Occipital lobe (tissue), 2 donors: Measurements from ENCODE around the gene DLEC1. TPM values are rescaled to one million over a fixed set of nuclear protein-coding genes. Genes with fewer than 3 reads are reported as not detected.

Experiments used
- DNase-seq: peaks from one replicate; lab custom pipeline; 2025; lab: John Stamatoyannopoulos, UW
- total RNA-seq: library from RNA; depleted of rRNA; stranded (reverse); fragments of >200 nt; gene quantifications from one replicate; pipeline ENCODE4 v1.2.3, GENCODE V29; 2014

DLEC1 gene
- total RNA-seq = 0.78 TPM

- DNase-seq = no peak
These were observed at the start of gene DLEC1 for GRCh38 chr3:38039101-38039898. TSS of gene DLEC1 (plus strand) at chr3:38039208. CDS start at chr3:38039226, 18 bp downstream.

GRCh38 chr3:37989821-37990480 is 49.1 kb upstream of the DLEC1 start:
- no peak for DNase-seq

- DNase-seq = no peak
These were observed 48.5 kb upstream of the DLEC1 start, which contains the start of gene VILL for GRCh38 chr3:37990527-37990926. TSS of gene VILL (plus strand) at chr3:37990786. CDS start at chr3:37993673, 2,887 bp downstream.

DNA sequence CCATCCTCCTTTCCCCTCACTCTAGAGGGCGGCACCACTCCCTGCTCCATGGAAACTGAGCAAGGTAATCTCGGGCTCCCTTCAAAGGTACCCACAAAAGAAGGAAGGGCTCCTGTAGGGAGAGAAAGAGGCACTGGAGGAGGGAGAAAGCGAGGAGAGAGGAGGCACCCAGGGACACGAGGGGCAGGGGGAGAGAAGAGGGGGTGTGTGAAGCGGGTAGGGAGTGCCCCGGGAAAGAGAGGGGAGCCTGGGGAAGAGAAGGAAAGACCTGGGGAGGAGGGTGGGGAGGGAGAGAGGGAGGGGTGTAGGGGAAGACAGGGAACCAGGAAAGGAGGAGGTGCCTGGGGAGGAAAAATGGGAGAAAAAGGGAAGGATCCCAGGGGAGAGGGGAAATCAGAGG is 47.9 kb upstream of the DLEC1 start:
- no peak for DNase-seq

- DNase-seq = no peak
These were observed 47.2 kb upstream of the DLEC1 start for GRCh38 chr3:37991823-37992222.

DNA sequence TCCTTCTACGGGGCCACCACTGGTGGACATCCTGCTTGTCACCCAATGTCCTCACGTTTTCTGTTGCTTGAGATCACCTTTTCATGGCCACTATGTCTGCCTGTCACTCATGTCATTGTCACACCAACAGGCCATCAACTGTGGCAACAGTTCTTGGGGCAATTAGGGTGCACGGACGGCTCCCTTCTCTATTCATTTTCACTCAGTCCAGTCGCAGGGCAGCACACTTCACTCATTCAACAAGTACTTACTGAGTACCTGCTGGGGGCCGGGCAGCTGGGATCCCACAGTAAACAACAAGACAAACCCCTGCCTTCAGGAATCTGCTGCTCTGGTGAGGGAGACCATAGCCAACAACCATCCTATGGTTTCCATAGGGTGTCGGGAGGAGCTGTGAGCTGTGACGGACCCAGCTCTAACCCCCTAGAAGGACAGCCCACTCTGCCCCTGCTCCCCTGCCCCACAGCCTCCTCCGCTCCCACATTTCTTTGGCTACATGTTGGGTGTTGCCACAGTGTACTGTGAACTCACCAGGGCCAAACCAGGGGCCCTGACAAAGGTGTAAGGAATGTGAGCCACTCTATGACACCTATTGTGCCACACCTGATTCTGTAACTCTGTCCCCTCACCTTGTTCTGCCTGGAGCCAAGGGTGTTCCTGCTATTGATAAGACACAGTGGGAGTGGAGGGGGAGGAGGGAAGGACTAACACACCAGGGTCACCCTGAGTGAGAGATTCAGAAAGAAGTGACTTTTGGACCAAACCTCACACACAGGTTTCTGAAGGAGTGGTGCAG is 46.5 kb upstream of the DLEC1 start:
- DNase-seq = no peak

DNA sequence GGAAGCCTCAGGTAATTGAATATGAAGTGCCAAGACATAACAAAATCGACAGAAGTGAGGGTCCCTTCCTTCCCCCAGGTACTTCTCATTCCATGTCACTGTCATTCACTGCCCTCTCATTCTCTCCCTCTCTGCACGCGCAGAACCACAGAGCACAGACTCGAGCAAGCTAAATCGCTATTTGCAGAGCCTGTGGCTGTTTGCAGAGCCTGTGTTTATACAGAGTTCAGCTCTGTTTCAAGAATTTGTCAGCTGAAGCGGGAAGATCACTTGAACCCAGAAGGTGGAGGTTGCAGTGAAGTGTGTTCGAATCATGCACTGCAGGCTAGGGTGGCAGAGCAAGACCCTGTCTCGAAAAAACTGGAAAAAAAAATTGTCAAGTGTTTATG is 45.9 kb upstream of the DLEC1 start:
- DNase-seq = no peak

- DNase-seq = no peak
These were observed 45.6 kb upstream of the DLEC1 start for GRCh38 chr3:37993460-37993819.

GRCh38 chr3:37993820-37994638 is 45.0 kb upstream of the DLEC1 start:
- peak; percentile 73 for DNase-seq

- DNase-seq = no peak
These were observed 44.4 kb upstream of the DLEC1 start for GRCh38 chr3:37994639-37994972.

GRCh38 chr3:37995652-37996641 is 43.1 kb upstream of the DLEC1 start:
- no peak for DNase-seq

DNA sequence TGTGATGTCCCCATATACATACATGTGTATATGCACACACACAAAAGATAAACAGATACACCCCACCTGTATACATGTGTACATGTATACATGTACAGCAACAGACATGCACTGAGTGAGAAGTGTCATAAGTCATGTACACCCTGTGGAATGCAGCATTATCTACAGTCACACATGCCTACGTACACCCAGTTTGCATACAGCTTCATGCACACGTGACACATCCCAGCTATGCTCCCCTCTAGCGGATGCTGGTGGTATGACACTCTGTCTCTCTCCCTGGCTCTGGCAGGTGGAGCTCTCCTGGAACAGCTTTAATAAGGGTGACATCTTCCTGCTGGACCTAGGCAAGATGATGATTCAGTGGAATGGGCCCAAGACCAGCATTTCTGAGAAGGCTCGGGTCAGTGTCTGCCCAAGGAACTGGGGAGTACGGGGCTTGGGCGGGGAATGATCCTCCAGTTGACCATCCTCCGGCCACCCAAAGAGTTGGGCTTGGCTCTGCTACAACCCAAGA is 42.2 kb upstream of the DLEC1 start:
- peak; percentile 37 for DNase-seq

- no peak for DNase-seq
These were observed 41.7 kb upstream of the DLEC1 start for GRCh38 chr3:37997342-37997741.

DNA sequence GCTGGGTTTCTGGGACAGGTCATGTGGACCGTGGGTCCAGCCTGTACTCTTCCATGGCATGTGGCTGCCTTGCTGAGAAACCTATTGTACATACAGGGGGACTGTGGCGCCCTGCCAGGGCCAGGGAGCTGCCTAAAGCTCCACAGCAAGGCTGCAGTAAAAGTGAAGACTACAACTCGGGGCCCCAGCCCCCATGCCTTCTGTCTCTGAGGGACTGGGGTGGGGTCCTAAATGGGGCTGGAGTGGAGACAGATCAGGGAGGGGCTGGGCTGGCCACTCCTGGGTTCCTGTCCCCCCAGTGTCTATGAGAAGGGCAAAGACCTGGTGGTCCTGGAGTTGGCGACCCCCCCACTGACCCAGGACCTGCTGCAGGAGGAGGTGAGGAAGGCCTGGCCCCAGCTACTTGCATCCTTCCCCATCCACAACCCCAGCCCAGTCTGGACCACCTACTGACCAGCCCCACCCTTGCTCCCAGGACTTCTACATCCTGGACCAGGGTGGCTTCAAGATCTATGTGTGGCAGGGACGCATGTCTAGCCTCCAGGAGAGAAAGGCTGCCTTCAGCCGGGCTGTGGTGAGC is 41.1 kb upstream of the DLEC1 start:
- no peak for DNase-seq

DNA sequence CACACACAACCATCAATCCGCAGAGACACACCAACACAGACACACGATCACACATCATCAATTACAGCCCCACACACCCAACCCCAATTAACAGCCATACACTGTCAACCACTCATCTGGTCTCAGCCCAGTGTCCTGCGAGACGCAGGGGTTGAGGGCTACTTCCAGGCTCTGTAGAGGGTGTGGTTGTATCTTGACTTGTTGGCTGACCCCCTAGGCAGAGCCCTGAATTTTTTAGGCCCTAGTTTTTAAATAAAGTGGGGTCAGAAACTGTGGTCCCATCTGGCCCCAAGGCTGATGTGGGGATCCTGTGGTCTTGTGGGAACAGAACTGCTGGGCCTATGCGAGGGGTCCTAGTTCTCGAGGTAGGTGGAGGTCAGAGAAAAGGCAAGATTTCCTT is 39.2 kb upstream of the DLEC1 start:
- DNase-seq = no peak

DNA sequence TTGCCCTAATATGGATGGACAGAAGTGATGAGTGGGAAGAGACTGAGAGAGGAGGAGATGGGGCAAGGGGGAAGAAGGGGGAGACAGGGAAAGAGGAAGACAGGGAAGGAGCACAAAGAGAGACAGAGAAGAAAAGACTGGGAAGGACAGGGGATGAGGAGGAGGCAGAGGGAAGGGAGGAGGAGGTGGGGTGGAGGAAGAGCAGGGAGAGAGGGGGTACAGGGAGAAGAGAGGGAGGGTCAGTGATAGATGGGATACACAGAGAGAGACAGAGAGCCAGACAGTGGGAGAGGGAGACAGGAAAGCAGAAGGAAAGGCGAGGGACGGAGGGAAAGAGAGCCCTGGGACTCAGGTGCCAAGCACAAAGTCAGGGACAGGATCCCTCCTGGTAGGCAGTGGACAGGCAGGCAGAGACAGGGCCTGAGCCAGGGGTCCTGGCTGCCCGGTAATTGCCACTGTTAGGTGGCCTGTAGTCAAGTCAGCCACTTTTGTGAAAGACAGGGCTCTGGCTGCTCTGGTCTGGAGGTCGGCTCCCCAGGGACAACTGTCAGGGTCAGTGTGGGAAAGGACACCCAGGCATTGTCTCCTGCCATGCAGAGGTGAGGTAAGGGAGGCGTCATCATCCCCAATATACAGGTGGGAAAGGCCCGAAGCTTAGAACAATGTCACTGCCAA is 38.6 kb upstream of the DLEC1 start:
- DNase-seq = no peak

DNA sequence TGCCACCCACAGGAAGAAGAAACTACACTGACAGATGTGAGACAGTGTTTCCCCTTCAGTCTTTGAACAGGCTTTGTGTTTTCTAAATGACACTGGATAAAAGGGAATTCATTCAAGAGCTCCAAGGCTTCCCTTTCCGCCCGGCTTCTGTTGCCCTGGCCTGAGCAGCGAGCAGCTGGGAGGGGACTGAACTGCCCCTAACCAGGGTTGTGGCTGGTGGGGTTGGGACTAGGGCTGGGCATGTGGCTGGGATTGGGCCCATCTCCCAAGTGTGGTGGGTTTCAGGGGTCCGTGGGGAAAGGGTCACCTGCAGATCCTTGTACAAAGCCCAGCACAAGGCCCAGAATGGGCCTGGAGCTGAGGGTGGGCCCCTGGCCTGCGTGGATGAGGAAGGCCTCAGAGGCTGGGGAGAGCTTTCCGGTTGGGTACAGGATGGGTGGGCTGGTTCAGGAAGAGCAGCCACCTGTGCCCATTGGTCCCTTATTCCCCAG is 38.0 kb upstream of the DLEC1 start:
- DNase-seq = no peak

DNA sequence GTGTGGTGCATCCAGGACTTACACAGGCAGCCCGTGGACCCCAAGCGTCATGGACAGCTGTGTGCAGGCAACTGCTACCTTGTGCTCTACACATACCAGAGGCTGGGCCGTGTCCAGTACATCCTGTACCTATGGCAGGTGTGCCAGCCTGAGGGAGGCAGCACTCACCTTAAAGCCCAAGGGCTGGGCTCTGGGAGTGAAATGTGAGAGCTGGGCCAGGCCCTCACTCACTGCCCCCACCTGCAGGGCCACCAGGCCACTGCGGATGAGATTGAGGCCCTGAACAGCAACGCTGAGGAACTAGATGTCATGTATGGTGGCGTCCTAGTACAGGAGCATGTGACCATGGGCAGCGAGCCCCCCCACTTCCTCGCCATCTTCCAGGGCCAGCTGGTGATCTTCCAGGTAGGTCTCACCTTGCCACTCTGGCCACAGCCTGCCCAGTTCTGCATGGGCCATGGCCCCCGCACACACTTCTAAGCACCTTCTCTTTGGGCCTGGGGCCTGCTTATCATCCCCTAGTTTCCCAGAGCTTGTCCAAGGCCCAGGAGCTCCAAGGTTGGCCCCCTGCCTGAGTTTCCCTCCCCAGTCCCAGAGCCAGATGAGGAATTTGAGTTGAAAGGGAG is 37.4 kb upstream of the DLEC1 start:
- DNase-seq = no peak
